ENCODE data around the gene SLC17A5. TPM values are rescaled to one million over a fixed set of nuclear protein-coding genes. Genes with fewer than 3 reads are reported as not detected.

The SLC17A5 gene
- total RNA-seq, 1 donor from 2014 or later = 50.5 TPM

- DNase-seq (ENCODE audit: low read depth) = no peak
Measured at GRCh38 chr6:73667798-73668197, 14.0 kb upstream of the SLC17A5 start.

DNA sequence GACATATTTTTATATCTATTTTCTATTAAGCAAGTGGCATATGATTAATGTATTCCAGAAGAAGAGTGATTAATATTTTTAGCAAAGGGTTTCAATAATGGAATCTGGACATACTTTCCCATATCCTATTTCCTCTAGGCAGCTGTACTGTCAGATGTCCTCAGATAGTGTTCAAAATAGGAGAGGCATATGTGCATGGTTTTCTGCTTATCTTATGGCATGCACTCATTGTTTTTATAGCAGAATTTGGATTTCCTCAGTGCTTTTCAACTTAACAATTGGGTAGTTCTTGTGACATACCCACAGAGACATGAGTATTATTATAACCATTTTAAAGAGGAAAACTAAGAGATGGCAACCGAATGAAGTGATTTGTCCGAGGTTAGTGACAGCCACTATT is 12.6 kb upstream of the SLC17A5 start:
- DNase-seq (ENCODE audit: low read depth) = no peak

GRCh38 chr6:73665686-73666319 is 12.0 kb upstream of the SLC17A5 start:
- DNase-seq (ENCODE audit: low read depth) = peak; percentile 27

DNA sequence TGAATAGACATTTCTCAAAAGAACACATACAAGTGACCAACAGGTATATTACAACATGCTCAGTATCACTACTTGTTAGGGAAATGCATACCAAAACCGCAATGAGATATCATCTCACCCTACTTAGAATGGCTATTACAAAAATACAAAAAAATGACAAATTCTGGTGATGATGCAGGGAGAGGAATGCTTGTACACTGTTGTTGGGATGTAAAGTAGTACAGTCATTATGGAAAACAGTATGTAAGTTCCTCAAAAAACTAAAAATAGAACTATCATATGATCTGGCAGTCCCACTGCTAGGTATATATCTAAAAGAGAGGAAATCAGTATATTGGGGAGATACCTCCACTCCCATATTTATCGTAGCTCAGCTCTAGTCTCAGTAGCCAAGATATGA is 10.9 kb upstream of the SLC17A5 start:
- no peak for DNase-seq (ENCODE audit: low read depth)

DNA sequence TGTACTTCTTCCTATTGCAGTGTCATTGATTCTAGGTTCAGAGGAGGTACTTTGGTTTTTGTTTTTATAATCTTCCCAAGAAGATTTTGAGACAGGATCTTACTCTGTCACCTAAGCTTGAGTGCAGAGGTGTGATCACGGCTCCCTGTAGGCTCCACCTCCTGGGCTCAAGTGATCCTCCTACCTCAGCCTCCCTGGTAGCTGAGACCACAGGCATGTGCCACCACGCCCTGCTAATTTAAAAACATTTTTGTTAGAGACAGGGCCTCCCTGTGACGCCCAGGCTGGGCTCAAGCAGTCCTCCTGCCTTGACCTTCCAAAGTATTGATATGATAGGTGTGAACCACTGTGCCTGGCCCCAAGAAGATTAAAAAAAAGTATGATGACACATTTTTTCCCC is 3.4 kb upstream of the SLC17A5 start:
- peak; percentile 24 for DNase-seq (ENCODE audit: low read depth)

DNA sequence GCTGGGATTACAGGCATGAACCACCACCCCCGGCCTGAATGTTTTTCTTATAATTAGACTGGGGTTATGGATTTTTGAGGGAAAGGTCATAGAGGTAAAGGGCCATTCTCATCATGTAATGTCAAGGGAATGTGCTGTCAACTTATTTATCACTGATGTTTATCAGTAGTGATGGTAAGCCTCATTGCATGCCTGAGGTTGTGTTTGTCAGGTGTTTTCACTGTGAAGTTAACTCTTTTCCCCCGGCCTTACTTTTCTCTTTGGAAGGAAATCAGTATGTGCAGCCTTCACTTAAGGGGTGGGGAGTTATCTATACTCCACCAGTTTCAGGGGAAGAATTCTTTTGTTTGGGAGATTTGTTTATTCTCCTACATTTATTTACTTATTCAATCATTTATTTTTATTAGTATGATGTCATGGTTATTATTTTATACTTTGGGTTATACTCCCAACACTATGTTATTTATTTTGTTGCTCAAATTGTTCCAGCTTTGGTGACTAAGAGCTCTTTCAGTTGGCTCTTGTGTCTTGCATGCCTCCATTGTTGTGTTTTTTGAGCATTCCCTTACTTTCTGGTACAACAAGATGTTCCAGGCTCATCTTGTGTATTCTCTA is 2.8 kb upstream of the SLC17A5 start:
- no peak for DNase-seq (ENCODE audit: low read depth)

GRCh38 chr6:73655341-73655917 is 1.6 kb upstream of the SLC17A5 start:
- no peak for DNase-seq (ENCODE audit: low read depth)

GRCh38 chr6:73652637-73653570 is 888 bp downstream of the SLC17A5 start:
- peak; percentile 63 for DNase-seq (ENCODE audit: low read depth)

GRCh38 chr6:73649783-73650182 is 4.0 kb downstream of the SLC17A5 start:
- no peak for DNase-seq (ENCODE audit: low read depth)

GRCh38 chr6:73648166-73648565 is 5.6 kb downstream of the SLC17A5 start:
- no peak for DNase-seq (ENCODE audit: low read depth)

DNA sequence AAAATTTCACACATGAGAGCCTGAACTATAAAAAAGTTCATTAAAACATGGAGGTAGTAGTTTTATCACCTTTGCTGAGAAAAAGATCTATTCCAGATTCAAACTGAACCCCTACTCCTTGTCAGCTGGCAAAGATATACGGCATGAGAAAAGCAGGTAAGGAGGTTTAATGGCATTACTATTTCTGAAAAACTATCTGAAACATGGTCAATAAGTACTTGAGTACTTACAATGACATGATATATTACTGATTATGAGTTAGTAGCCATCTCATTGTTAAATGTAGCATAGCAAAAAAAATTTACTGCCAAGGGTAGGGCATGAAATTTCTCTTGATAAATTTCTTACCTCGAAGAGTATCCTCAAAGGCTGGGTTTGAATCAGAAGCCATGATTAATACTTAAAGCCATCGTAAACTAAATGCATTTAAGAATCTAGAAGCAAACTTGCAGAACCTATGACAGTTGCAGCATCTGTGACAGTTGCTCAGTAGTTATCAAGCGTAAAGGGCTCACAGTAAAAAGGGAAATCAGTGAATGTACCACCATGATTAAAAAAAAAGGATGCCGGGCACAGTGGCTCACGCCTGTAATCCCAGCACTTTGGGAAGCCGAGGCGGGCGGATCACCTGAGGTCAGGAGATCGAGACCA is 8.7 kb downstream of the SLC17A5 start:
- DNase-seq (ENCODE audit: low read depth) = no peak

- no peak for DNase-seq (ENCODE audit: low read depth)
Measured at GRCh38 chr6:73644030-73644429, 9.8 kb downstream of the SLC17A5 start.

GRCh38 chr6:73642530-73642929 is 11.3 kb downstream of the SLC17A5 start:
- DNase-seq (ENCODE audit: low read depth) = no peak

DNA sequence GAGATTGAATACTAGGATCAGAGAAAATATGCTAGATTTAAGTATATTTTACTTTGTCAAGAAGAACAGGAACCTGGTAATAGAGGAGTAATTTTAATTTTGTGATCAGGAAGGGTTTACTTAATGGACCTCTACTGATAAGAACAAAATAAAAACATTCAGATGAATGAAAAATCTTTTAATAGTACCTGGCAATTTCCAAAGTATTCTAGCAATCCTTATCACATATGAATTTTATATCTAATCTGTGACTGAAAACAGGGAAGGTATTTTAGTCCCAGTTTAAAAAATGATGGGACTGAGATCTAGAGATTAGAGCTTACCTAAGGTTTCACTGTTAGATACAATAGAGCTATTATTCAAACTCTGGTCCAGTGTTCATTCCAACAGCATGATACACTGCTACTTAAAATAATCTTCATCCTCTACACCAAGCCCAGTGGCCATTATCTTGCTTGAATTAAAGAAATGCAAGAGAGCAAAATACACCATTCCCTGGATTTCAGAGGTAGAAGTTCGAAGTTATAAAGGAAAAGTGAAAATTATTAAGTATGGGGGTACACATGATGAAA is 13.5 kb downstream of the SLC17A5 start:
- DNase-seq (ENCODE audit: low read depth) = peak; percentile 41

- DNase-seq (ENCODE audit: low read depth) = no peak
Measured at GRCh38 chr6:73639040-73639439, 14.8 kb downstream of the SLC17A5 start.

DNA sequence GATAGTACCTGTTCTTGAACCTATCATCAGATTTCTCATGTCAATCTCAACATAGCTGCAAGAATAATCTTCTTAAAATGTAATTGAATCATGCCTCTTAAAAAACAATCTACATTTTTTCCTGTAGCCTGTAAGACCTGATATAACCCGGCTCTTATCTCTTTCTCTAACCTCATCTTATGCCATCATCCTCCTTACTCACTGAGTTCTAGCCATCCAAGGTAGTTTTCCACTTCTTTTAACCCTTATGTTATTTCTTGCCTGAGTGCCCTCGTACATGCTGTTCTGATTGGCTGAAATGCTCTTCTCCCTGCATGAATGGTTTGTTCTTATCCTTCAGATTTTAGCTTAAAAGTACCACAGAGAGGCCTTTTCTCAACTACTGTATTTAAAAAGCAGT is 16.4 kb downstream of the SLC17A5 start:
- no peak for DNase-seq (ENCODE audit: low read depth)

GRCh38 chr6:73636048-73636447 is 17.7 kb downstream of the SLC17A5 start:
- DNase-seq (ENCODE audit: low read depth) = no peak

DNA sequence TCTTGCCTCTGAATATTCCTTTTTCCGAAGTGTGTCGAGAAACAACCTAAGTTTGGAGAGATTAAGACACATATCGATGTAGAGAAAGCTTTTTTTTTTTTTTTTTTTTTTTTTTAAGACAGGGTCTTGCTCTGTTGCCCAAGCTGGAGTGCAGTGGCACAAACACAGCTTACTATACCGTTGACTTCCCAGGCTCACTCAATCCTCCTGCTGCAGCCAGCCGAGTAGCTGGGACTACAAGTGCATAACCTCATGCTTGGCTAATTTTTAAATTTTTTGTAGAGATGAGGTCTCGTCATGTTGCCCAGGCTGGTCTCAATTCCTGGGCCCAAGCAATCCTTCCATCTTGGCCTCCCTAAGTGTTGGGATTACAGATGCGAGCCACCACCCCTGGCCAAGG is 21.4 kb downstream of the SLC17A5 start:
- DNase-seq (ENCODE audit: low read depth) = no peak

GRCh38 chr6:73631849-73632248 is 21.9 kb downstream of the SLC17A5 start:
- DNase-seq (ENCODE audit: low read depth) = no peak

DNA sequence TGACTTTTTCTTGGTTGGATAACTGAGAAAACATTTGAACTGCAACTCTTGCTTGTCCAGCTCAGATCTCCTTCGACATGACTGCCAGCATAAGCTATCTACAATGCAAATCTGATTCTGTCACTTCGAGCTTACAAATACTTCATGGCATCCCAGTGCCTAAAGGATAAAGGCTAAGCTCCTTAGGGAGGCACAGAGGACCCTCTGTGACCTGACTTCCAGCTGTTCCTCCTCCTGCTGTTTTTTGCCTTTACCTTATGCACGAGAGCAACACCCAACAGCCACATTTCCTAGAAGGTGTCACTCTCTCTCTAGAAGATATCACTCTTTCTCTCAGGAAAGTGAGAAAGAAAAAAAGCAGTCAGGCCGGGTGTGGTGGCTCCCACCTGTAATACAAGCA is 23.4 kb downstream of the SLC17A5 start:
- no peak for DNase-seq (ENCODE audit: low read depth)

- no peak for DNase-seq (ENCODE audit: low read depth)
Measured at GRCh38 chr6:73624896-73625295, 28.9 kb downstream of the SLC17A5 start.
